ENCODE data around the gene PIK3R3.

The PIK3R3 gene

DNA sequence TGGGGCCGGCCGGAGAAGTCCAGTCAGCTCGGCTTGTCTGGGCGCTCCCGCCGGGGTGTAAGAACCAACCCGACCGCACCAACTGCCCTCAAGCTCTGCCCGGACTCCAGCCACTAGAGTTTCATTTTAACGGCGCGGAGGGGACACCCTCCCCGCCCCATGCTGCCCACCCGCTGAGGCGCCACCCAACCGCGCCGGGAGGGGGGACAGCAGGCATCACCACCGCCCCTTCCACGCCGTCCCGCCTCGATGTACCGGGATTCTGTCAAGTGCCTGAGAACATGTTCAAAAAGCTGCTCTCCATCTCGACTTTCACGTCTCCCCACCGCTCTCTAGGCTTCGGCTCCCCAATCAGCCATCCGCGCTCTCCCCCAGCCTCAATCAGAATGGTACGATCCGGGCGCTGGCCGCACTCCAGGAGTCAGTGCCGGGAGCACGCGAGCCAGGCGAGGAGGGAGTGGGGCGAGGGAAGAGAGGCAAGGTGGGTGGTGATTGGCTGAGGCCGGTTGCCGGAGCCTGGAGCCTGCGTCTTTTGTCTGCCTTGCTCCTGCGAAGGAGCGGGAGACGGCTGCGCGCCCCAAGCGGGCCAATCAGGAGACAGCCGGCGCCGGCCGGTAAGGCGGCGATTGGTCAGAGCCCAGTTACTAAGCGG, at the start of gene PIK3R3:
Gene PIK3R3 (minus strand): TSS at position 101 of the 652 bp plus-strand sequence. CDS start 677 bp downstream, outside the sequence.
- peak; percentile 95 for DNase-seq

DNA sequence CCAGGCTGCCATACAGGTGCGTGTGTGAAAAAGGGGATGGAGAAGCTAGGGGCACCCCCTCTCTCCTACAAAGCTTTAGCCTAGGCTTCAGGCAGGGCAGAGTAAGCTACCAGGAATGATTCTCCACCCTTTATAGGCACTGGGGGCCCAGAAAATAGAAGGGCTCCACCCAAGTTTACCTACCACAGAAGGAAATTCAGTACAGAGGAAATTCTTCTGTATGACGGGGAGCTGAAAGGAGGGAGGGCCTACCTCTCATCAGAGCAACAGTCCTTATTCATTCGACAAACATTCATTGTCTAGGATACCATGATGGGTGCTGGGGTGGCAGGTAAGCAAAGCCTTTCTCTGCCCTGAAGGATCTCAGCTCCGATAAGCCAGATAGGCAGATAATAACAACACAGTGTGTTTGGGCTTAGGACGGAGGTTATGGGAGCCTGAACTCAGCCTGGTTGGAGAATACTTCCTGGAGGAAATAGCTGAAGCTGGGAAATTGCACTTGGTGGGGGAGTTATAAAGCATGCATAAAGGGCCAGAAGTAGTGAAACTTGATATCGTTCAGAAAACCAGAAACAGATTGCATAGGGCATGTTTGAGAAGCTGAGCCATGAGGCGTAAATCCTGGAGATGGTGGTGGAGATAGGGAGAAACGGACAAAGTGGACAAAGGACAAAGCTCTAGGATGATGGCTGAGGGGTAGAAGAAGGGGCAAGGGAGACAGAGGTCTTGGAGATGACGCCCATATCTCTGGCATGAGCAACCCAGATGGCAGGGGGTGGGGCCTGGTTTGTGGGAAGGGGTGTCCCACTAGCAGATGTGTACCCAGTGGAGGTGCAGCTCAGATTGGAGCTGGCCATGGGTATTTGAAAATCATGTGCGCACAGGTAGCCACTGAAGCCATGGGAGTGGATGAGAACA, 49.2 kb upstream of the PIK3R3 start:
- DNase-seq, result no peak

DNA sequence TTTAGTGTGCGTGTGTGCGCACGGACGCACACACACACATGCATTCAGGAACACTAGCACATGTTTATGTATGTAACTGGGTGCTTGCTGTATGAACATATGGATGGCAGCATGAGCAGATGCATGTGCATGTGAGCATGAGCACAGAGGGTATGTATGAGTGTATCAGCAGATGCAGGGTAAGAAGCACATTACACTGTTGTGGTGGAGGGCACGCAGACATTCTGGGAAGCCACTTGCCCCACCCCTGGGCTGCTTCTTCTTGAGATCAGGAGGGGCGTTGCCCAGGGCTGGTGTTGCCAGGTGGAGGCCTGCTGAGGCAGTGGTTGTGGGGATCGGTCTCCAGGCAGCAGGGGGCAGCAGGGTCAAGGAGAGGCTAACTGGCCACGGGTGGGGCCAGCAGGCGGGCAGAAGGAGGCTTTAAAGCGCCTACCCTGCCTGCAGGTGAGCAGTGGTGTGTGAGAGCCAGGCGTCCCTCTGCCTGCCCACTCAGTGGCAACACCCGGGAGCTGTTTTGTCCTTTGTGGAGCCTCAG, 47.7 kb upstream of the PIK3R3 start:
- DNase-seq, result no peak

DNA sequence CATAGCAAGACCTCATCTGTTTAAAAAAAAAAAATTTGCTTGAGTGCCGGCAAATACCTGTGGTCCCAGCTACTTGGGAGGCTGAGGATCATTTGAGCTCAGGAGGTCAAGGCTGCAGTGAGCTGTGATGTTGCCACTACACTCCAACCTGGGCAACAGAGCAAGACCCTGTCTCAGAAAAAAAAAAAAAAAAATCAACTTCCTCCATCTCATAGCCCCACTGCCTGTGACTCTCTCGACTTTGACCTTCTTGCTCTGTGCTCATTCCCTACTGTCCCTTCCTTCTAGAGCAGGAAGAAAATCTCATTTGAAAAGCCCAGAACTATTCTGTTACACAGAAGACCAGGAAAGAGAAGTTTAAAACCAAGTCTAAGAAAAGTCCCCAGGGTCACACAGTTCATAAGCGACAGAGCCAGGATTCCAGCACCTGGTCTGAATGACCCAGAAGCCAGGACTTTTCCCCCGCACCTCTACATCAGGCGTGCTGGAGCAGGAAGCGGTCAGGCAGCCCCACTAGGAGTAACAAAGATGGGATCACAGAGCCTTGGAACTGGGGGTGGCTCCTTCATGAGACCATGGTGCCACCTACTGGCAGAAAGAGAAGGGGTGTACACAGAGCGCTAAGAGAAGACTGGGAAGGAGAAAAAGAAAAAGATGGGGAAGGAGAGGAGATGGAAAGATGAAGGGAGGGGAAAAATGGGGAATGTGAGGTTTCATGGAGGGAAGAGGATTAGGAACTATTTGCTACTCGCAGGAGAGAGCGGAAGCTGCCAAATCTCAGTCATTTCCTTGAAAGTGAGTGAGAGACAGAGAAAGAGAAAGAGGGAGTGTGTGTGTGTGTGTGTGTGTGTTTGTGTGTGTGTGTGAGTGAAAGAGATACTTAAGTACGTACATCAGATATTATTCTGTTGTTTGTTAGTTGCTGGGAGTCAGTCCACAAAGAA, 47.0 kb upstream of the PIK3R3 start:
- DNase-seq, result peak; percentile 33

DNA sequence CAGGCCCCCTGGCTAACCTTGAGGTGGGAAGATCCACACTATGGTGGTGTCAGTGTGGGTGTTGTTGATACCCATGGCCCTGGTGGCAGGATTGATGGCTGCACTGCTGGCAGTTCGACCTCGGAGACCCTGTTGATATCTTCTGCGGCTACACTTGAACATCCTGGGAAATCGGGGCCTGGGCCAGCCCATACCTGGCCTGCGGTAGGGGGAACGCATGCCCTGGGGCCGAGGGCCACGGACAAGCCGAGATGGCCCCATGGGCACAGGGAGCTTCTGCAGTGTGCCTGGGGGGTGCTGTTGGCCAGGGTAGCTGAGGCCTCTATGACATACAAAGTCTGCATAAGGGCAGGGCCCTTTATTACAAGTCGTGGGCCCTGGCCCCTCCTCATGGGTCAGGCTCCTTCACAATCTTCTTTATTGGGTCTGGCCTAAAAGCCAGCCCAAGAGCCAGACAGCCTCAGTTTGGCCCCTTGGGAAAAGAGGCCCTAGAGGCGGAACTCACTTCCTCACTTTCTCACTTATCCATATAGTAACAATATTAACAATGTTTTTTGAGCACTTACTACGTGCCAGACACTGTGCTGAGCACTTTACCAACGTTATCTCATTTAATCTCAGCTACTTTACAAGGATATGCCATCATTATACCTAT, 43.9 kb upstream of the PIK3R3 start, which contains the start of gene P3R3URF:
Gene P3R3URF (minus strand): TSS at position 278 of the 655 bp plus-strand sequence. CDS start 17 bp downstream, at position 261.
- no peak for DNase-seq

DNA sequence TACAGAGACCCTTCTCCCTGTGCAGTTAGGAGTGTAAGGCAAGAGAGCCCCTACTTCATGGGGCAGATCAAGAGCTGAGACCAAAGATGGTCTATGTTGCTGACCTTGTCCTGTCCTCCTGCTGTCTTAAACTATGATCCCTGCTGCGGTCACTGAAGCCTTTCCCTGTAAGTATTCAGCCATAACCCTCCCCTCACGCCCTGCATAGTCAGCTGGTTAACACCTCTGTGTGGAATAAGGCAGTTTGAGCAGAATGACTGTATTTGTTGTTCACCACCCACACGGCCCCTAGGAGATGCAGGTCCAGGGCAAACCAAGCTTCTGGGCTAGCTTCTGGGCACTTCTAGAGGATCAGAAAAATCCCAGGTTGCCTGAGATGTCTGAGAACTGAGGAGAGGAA, 42.8 kb upstream of the PIK3R3 start:
- no peak for DNase-seq

DNA sequence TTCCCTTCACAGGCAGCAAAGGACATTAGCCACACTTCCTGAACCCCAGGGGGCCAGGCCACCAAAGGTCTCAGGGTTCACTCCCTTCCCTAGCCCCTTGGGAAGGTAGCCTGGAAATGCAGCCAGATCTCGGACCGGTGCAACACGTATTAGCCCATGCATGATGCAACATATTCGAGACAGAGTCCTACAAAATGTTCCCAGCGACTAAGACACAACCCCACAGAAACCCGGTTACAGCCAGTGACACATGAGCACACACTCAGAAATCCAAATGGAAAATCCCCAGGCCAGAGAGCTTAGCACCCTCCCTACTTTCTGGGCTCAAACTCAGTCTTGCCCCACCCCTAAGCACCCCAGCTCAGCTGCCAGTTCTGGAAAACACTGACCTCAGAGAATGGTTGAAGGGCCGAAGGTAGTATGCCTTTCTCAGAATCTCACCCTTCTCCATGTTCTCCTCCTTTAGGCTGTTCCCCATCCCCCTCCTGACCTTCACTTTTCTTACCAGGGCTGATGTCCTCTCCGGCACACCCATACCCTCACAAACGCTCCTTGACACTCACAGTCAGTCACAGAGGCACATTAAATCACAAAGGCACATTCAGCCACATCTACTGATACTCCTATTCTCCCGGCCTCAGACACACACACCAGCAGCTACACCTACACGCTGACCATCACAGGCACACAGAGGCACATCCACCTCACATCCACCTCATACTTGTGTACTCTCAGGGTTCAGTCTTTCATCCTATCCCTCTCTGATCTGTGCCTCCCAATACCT, 42.2 kb upstream of the PIK3R3 start, which contains the start of gene TSPAN1:
Gene TSPAN1 (plus strand): TSS at position 640 of the 784 bp plus-strand sequence. CDS start 6,021 bp downstream, outside the sequence.
- no peak for DNase-seq

DNA sequence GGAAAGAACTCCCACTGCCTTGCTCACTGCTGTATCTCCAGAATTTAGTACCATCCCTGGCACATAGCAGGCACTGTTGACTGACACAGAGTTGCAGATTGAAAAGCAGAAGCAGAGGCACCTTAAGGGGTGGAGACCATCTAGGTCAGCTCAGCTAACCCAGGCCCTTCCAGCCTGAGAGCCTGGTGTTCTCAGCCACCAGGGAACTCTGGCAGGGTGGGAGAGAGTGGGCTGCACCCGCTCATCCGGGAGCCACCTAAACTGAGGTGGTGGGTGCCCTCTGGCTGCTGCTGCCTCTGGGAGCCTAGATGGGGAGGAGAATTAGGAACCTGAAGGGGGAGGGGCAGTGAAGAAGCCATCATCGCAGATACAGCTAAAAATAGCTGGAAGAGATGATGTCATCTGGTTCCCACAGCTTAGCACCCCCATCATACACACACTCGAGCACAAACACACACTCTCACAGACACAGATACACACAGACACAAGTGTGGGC, 41.0 kb upstream of the PIK3R3 start:
- no peak for DNase-seq

DNA sequence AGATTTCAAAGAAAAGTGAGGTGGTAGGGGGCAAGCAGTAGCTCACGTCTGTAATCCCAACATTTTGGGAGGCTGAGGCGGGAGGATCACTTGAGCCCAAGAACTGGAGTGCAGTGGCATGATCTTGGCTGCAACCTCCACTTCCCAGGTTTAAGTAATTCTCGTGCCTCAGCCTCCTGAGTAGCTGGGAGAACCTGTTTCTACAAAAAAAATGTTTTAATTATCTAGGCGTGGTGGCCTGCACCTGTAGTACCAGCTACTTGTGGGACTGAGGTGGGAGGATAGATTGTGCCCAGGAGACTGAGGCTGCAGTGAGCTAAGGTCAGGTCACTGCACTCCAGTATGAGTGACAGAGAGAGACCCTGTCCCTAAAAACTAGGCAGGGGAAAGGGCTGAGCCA, 39.9 kb upstream of the PIK3R3 start:
- DNase-seq, result no peak

DNA sequence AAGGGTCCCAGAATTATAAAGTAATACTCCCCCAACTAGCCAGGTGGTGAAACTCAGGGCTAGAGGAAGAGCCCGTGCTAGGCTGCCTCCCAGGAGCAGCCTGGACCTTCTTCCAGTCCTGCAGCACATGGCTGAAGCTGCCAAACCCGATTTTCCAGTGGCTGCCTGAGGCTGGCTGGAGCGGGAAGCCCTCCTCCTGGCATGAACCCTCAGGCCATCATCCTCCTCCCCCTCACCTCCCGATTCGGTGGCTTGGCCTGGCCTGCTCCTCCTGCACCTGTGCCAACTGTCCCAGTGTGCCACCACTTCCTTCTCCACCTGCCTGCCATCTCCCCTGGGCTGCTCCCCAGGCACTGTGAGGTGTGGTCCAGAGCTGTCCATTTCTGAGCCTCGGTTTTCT, 39.4 kb upstream of the PIK3R3 start:
- DNase-seq, result no peak

DNA sequence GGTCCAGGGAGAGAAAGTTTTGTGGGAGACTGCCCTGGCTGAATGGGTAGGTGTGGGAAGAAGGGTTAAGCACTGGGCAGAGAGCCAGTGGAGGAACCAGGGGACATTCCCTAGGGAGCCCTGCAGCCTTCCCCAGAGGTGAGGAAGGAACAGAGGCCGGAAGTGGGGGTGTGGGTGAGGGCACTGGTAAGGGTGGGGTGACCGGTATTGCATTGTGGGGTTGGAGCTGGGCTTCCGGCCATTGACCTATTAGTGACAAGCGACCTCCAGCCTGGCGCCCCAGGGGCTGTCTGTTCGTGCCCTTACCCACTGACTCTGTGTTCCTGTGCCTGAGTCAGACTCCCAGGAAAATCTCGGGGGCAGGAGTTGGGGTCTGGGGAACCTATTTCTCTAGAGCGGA, 38.9 kb upstream of the PIK3R3 start:
- DNase-seq, result no peak

DNA sequence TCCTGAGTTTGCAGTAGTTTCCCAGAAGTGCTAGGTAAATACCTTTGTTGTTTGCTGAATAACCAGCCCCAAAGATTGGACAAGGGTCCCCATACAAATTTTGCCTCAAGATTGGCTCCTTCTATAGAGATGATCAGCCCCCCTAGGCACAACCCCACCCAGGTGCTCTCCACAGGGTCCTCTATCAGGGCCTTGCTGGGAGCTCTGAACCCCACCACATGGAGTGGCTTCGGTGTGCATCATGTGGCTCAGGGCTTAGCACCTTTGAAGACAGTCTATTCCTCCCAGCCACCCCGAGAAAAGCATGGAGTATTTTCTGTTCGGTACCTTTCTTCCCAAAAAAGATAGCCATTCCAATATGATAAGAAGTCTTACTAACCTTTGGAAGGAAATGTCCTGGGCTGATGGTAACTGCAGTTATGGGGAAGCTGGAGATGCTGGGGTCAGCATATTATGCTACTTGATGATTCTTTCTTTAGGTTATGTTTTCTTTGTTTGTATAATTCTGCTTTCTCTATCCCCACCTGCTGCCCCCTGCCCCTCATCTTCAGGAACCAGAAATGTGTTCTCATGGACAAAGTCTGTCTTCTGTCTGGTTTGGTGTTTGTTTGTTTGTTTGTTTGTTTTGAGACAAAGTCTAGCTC, 37.5 kb upstream of the PIK3R3 start:
- DNase-seq, result no peak

DNA sequence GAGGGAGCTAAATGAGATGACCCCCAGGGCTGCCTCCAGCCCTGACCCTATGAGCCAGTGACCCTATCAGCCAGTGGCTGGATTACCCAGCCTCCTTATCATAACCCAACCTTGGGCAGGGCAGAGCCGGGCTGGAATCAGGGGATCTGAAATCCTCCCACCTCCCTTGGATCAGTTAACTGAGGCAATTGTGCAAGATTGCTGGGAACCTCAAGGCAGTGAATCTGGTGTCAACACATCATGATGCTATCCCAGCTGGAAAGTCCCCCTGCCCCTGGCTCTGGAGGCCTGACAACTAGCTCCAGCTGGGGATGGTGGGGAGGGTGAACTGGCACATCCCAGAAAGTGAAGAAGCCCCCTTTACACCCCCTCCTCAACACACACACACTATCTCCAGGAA, 36.0 kb upstream of the PIK3R3 start:
- DNase-seq, result no peak

DNA sequence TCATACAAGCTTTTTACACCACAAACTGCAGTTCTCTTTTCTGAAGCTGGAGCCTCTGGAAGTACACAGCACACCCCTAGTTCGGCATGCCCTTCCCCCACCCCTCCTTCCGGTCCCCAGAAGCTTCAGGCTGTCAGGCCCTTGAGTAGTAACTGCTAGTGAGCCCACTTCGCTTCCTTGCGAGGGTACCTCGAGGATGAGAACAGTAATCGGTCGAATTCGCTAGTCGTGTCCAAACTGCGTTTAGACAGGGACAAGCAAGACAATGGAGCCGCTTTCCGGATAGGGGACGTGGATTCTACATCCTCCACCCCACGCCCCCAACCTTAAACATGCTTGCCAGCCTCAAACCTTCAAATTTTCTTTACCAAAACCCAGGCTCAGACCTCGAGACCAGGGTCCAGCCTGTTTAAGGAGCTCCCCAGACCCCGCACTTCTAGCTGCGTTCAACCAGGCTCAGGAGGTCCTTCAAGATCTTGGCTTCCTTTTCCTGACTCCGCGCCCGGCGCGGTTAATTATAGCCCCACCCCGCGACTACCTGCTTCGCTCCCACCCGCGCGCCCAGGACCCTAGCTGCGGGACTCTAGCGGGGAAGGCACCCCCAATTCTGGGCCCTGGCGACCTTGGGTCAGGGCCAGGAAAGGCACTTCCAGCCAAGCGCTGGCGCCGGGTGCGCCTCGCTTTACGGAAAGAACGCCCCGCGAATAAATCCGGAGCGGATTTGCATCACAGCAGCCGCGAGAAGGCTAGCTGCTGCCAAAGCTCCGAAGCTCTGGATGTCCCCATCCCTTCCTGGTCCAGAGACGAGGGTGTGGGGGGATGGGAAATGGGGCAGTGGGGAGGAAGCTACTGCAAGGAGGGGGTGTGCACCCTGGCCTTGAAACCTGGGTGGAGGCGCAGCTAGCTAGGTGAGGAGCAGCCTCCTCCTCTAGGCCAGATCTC, 34.4 kb upstream of the PIK3R3 start:
- no peak for DNase-seq

DNA sequence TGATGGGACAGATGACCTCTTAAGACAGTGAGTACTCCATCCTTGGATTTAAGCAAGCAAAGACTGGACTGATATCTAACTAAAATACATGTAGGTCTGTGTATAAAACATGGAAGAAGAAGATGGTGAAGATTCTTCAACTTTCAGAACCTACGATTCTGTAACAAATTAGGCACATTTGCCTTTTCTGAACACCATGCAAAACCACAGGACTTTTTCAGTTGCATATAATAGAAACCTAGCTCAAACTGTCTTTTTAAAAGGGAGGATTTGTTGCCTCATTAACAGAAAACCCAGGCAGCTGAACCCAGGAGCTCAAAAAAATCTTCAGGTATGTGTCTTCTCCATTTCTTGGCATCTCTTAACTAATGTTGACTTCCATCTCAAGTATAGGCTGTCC, 27.8 kb upstream of the PIK3R3 start:
- no peak for DNase-seq

DNA sequence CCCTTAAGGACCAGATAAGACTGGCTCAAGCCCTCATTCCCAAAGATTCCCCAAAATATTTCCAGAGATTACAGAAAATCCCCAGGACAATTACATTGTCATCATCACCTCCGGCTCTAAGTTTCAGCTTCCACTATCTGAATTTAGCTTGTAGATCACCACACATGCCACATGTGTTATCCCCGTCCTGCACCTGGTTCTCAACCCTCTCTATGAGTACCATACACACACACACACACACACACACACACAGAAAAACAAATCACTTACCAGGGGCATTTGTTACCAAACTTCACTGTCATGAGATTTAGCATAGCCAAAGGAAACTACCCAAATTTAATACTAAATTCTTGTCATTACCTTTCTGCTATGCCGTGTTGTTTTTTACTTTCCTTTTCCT, 27.1 kb upstream of the PIK3R3 start:
- DNase-seq, result no peak

DNA sequence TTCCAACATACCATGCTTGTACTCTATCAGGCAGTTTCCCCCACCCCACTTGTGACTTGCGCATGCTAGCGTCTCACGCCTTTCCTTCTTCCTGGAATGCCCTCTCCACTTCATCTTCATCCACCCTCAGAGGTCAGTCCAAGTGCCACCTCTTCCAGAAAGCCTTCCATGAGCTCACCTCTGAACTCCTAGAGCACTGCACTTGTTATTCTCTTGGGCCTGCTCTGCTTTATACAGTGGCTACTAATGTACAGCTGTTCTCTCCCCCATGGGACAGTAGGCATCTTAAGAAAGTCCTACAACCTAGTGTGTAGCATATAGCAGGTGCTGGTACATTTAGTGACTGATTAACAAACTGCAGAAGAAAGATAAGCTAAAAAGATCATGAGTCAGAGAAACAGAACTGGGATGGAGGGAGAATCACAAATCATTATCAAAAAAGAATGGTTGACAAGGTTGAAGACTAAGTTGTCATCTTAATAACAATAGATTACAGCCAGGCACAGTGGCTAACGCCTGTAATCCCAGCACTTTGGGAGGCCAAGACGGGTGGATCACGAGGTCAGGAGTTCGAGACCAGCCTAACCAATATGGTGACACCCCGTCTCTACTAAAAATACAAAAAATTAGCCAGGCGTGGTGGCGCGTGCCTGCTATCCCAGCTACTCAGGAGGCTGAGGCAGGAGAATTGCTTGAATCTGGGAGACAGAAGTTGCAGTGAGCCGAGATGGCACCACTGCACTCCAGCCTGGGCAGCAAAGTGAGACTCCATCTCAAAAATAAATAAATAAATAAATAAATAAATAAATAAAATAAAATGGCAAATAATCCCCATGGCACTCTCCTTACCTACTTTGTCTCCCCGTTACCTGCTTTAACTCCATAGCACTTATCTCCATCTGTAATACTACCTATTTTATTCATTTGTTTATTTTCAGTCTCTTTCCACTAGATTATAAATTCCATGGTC, 26.2 kb upstream of the PIK3R3 start:
- no peak for DNase-seq

DNA sequence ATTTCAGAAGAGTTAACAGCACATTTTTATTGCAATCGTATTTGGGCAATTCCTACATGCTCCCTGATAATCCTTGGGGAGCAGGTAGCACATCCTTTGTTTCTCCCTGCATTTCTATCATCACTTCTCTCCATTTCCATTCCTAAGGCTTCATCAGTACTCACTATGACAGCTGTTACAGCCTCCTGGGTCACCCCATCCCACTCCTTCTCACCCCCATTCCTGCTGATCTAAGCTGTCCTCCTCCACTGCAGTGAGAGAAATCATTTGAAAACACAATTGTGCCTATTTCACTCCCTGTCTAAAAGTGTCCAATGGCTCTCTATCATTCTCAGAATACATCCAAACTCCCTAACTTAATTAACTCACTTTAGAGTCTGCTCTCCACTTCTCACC, 25.5 kb upstream of the PIK3R3 start:
- DNase-seq, result no peak
